GM23248 (cell line): ENCODE data around the gene FBXW4. TPM values are rescaled to one million over a fixed set of nuclear protein-coding genes. Genes with fewer than 3 reads are reported as not detected.

Source experiments
- DNase-seq: peaks from one replicate; pipeline ENCODE4 v3.0.0-alpha.2; 2015
- H2AFZ ChIP-seq: fragments of 200-600 bp; sonication (generic); 2 replicates; pipeline ENCODE4 v1.6.1; 2016; ENCODE audit warnings: antibody characterized with exemption
- H3F3A ChIP-seq: fragments of 200-600 bp; sonication (generic); 2 replicates; pipeline ENCODE4 v1.6.1; 2016; ENCODE audit warnings: mild to moderate bottlenecking, antibody characterized with exemption, mixed run types; ENCODE audit not compliant: insufficient read depth
- H3K27ac ChIP-seq: fragments of 200-600 bp; sonication (generic); 2 replicates; pipeline ENCODE4 v1.5.1; 2016; ENCODE audit warnings: mild to moderate bottlenecking
- H3K27me3 ChIP-seq: fragments of 200-600 bp; sonication (generic); replicated peaks from 2 replicates; pipeline ENCODE4 v1.6.1; 2016; ENCODE audit warnings: mild to moderate bottlenecking; ENCODE audit not compliant: insufficient read depth
- H3K36me3 ChIP-seq: fragments of 200-600 bp; sonication (generic); 2 replicates; pipeline ENCODE4 v1.6.1; 2016; ENCODE audit warnings: low read depth, mild to moderate bottlenecking
- H3K4me1 ChIP-seq: fragments of 200-600 bp; sonication (generic); 2 replicates; pipeline ENCODE4 v1.6.1; 2016; ENCODE audit warnings: mild to moderate bottlenecking; ENCODE audit not compliant: insufficient read depth
- H3K4me2 ChIP-seq: fragments of 200-600 bp; sonication (generic); one replicate; pipeline ENCODE4 v1.6.1; 2016; ENCODE audit warnings: mild to moderate bottlenecking; ENCODE audit not compliant: unreplicated experiment
- H3K4me3 ChIP-seq: fragments of 200-600 bp; sonication (generic); 2 replicates; pipeline ENCODE4 v1.5.1; 2016; ENCODE audit warnings: mild to moderate bottlenecking
- H3K79me2 ChIP-seq: fragments of 200-600 bp; sonication (generic); 2 replicates; pipeline ENCODE4 v1.6.1; 2016; ENCODE audit warnings: mild to moderate bottlenecking; ENCODE audit not compliant: insufficient read depth
- H3K9ac ChIP-seq: fragments of 200-600 bp; sonication (generic); 2 replicates; pipeline ENCODE4 v1.6.1; 2016; ENCODE audit warnings: mild to moderate bottlenecking
- H3K9me2 ChIP-seq: fragments of 200-600 bp; sonication (generic); 2 replicates; pipeline ENCODE4 v1.6.1; 2016; ENCODE audit warnings: mixed run types, mild to moderate bottlenecking, moderate library complexity; ENCODE audit not compliant: insufficient read depth
- H3K9me3 ChIP-seq: fragments of 200-600 bp; sonication (generic); one replicate; pipeline ENCODE4 v1.6.1; 2017; ENCODE audit warnings: low read depth
- H4K20me1 ChIP-seq: fragments of 200-600 bp; sonication (generic); 2 replicates; pipeline ENCODE4 v1.6.0; 2016; ENCODE audit not compliant: insufficient read depth
- EZH2 ChIP-seq: fragments of 200-600 bp; sonication (generic); IDR thresholded peaks from 2 replicates; pipeline ENCODE4 v1.6.1; 2018; ENCODE audit warnings: antibody characterized with exemption, mild to moderate bottlenecking; ENCODE audit not compliant: insufficient read depth, poor library complexity, severe bottlenecking
- EZH2phosphoT487 ChIP-seq: fragments of 200-600 bp; sonication (generic); IDR thresholded peaks from 2 replicates; pipeline ENCODE4 v1.6.1; 2018; ENCODE audit warnings: antibody characterized with exemption, moderate library complexity, mild to moderate bottlenecking, low read depth; ENCODE audit not compliant: insufficient read depth
- WGBS, 2 experiments: methylation state at CpG; one replicate each; pipeline ENCODE4 v1.1.6; 2015 to 2017; ENCODE audit warnings: low lambda C conversion rate in 2 of 2, low coverage in 1 of 2; ENCODE audit errors: missing lambda C conversion rate in 2 of 2; 5-methylcytosine and 5-hydroxymethylcytosine counted together
- in situ Hi-C: fragments of 300-500 bp; cut with MboI; formaldehyde crosslinking; loops from 2 replicates; pipeline ENCODE4 v1.15.0; 2020
- microRNA-seq: library from miRNA; unstranded; fragments of <30 nt; microRNA quantifications from one replicate; pipeline ENCODE4, GENCODE V29; 2016; ENCODE audit warnings: borderline number of aligned reads
- polyA plus RNA-seq: library from polyadenylated mRNA; unstranded; fragments of >200 nt; fragmentation: Nextera tagmentation; extraction: Ambion mirVana; gene quantifications from 2 replicates; pipeline ENCODE4 v1.2.1, GENCODE V29; 2016
- small RNA-seq: library from RNA; depleted of rRNA; stranded (forward); fragments of <200 nt; gene quantifications from one replicate; pipeline ENCODE3, GENCODE V24; 2014; ENCODE audit warnings: low read depth, low replicate concordance
- total RNA-seq: library from RNA; depleted of rRNA; stranded (reverse); fragments of >200 nt; shearing (Covaris generic); gene quantifications from 2 replicates; pipeline ENCODE4 v1.2.3, GENCODE V29; 2014; rRNA removed

Gene FBXW4
- total and polyA plus RNA-seq, 2 experiments from 2014 or later: 4.6 to 18.7 TPM

DNA sequence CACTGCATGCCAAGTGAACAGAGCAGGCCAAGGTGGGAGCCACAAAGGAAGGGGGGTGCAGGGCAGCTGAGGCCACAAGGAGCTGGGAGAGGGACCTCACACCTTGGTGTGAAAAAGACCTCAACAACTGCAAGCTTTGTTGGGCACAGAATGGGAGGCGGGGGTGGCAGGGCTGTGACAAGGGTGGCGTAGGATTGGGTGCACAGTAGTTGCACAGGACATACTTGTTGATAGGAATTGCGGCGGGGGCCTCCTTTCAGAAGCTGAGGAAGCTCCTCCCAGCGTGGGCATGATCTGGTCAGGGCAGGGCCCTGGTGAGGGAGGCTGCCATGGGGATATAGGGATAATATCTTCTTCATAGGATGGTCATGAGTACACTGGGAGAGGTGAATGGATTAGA lies 132.7 kb downstream of the FBXW4 start:
- Histone ChIP-seq H3K9me2 (no peaks in the 10 kb centered on the region), H3K4me3 (no peak overlapping the region), H3K9me3 (no peaks in the 10 kb centered on the region), H4K20me1 (no peaks in the 10 kb centered on the region), H3K36me3 (no peaks in the 10 kb centered on the region), H3F3A (no peaks in the 10 kb centered on the region), H3K4me2 (no peak overlapping the region), H3K27me3 (peaks cover 16% of the 10 kb centered on the region), H3K9ac (no peak overlapping the region), H3K27ac (no peak overlapping the region), H2AFZ (no peak overlapping the region), H3K79me2 (no peaks in the 10 kb centered on the region), H3K4me1 (no peaks in the 10 kb centered on the region; the same call in 1 of the 2 replicates)
- in situ Hi-C loops: loop anchor here (10.0 kb wide), 1 partner anchor 347 kb away; no protein-coding TSS in a partner anchor
- TF ChIP-seq EZH2phosphoT487: no peak
- no peak for TF ChIP-seq EZH2
- 55 to 56% methylated on average over 5 of the region's 5 CpGs for WGBS, 2 experiments
- no peak for DNase-seq

DNA sequence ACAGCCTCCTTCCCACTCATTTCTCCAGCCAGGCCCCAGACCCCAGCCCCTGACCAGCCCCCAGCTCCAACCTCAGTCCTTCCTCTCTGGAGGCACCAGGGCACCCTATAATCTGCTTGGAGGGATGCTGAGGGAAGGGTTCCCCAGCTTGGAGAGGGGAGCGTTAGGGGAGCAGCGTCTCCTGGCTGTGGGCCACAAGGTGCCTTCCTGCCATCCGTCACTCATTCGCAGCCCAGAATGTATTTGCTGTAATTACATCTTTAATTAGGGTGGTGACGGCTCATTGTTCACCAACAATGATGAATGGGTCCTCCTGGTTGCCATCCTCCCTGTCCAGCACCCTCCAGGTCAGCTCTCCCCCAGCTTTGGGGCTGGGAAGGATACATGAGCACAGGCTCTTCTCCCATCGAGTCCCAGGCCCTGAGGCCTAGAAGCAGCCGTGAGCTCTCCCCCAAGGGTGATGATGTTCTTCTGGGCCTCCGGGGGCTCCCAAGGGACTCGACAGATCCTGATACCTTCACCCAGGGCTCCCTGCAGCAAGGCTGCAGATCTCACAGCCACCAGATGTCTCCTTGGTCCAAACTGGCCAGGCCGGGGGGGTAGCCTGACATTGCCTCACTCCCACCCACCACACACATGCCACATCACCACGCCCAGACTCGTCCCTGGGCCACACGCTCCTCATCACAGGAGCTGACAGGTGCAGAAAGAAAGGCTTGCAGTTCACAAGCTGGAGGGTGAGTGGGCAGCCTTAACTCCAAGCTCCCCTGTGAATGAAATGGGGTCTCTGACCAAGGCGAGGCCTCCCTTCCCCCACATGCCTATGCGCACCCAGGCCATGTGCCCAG lies 133.7 kb downstream of the FBXW4 start:
- Histone ChIP-seq H3K79me2 (no peaks in the 10 kb centered on the region), H3K27me3 (peaks cover 12% of the 10 kb centered on the region), H3K4me3 (no peak overlapping the region), H3K36me3 (no peaks in the 10 kb centered on the region), H3K4me1 (no peaks in the 10 kb centered on the region; the same call in 1 of the 2 replicates), H4K20me1 (no peaks in the 10 kb centered on the region), H3K9me3 (no peaks in the 10 kb centered on the region), H3K27ac (no peak overlapping the region), H3F3A (no peaks in the 10 kb centered on the region), H3K9me2 (no peaks in the 10 kb centered on the region), H3K9ac (no peak overlapping the region), H3K4me2 (no peak overlapping the region), H2AFZ (no peak overlapping the region)
- 54 to 59% methylated on average over 15 of the region's 15 CpGs for WGBS, 2 experiments
- in situ Hi-C loops: loop anchor here (10.0 kb wide), 1 partner anchor 346 kb away; no protein-coding TSS in a partner anchor
- TF ChIP-seq EZH2phosphoT487: no peak
- TF ChIP-seq EZH2: no peak
- no peak for DNase-seq

Small RNA genes within 50 kb of the gene (microRNA-seq; reads per million reads assigned to microRNA genes)
- not detected for gene MIR3158-1
- not detected for gene MIR3158-2

Small RNA genes within 50 kb of the gene (small RNA-seq; reads per million reads assigned to genes)
- gene MIR3158-1: not detected
- not detected for gene RNU6-1165P

Other genes with a start within 250 kb of the FBXW4 start
- gene POLL, start 106.9 kb downstream of the FBXW4 start, total RNA-seq: 8.5 and 13.1 TPM in 2 replicates
- gene POLL, start 106.9 kb downstream of the FBXW4 start, polyA plus RNA-seq: 11.5 and 12.1 TPM in 2 replicates
- 29.2 and 57.9 TPM in 2 replicates for gene DPCD, start 106.8 kb downstream of the FBXW4 start, total RNA-seq
- 59.9 and 65.6 TPM in 2 replicates for gene DPCD, start 106.8 kb downstream of the FBXW4 start, polyA plus RNA-seq
- 4.4 TPM in 1 of 2 replicates, not detected in the other for gene FGF8, start 80.9 kb upstream of the FBXW4 start, total RNA-seq
- gene FGF8, start 80.9 kb upstream of the FBXW4 start, polyA plus RNA-seq: not detected in 2 replicates
- 62.0 and 69.6 TPM in 2 replicates for gene NPM3, start 88.3 kb upstream of the FBXW4 start, total RNA-seq
- gene NPM3, start 88.3 kb upstream of the FBXW4 start, polyA plus RNA-seq: 2.9 and 4.1 TPM in 2 replicates
- gene OGA, start 123.3 kb upstream of the FBXW4 start, total RNA-seq: 73.6 and 78.0 TPM in 2 replicates
- gene OGA, start 123.3 kb upstream of the FBXW4 start, polyA plus RNA-seq: 35.2 and 42.5 TPM in 2 replicates
- gene KCNIP2, start 148.6 kb upstream of the FBXW4 start, total RNA-seq: 0.22 TPM in 1 of 2 replicates, not detected in the other
- 0.15 and 0.24 TPM in 2 replicates for gene KCNIP2, start 148.6 kb upstream of the FBXW4 start, polyA plus RNA-seq